ENCODE results near the gene PDE10A.
"Not testable (repeated sequence)": the region's sequence is repeated elsewhere in the genome, so short reads cannot be mapped to it uniquely, and the experiment has no call there.

PDE10A gene

DNA sequence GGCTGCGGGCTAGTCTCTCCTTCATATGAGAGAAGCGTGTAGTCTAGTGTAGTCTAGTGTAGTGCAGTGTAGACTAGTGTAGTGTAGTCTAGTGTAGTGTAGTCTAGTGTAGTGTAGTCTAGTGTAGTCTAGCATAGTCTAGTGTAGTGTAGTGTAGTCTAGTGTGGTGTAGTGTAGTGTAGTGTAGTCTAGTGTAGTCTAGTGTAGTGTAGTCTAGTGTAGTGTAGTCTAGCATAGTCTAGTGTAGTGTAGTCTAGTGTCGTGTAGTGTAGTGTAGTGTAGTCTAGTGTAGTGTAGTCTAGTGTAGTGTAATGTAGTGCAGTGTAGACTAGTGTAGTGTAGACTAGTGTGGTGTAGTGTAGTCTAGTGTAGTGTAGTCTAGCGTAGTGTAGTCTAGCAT lies 44.1 kb downstream of the PDE10A start:
- DNase-seq, result not testable (repeated sequence)

GRCh38 chr6:165618241-165618640 lies 44.8 kb downstream of the PDE10A start:
- no peak for DNase-seq

DNA sequence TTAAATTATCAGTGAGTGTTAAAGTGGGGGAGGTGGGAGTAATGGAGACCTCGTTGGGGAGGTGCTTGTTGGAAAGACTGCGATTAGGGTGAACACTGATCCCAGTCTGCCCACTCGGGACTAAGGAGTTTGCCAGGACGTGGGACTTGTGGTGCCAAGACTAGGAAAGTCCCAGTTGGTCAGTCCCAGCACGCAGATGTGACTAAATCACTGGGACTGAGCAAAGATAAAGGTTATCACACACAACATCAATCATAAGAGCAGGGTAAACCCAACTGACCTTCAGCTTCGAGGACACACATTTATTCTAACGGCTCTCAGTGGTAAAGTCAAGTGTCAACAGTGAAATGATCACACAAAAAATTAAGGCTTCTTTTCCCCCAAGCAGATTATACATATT lies 45.5 kb downstream of the PDE10A start:
- DNase-seq, result no peak

GRCh38 chr6:165616116-165616515 lies 46.9 kb downstream of the PDE10A start:
- no peak for DNase-seq

DNA sequence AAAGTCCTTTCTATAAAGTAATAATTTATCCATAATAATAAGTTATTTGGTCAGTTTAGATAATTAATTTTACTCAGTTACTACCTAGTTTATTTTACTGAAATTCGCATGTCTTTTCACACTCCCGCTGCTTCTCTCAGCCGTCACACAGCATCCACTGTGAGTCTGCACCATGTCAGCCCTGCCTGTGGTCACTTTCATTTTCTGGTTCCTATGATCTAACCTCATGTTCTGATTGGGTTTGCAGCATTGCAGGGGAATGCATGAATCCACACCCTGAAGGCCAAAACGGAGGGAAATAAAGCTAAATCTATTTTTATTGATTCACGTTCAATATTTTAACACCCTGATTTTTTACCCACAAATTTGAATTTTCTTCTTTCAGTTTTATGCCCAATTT lies 47.4 kb downstream of the PDE10A start:
- no peak for DNase-seq

GRCh38 chr6:165611294-165611693 lies 51.7 kb downstream of the PDE10A start:
- no peak for DNase-seq

GRCh38 chr6:165608577-165608976 lies 54.5 kb downstream of the PDE10A start:
- not testable (repeated sequence) for DNase-seq

DNA sequence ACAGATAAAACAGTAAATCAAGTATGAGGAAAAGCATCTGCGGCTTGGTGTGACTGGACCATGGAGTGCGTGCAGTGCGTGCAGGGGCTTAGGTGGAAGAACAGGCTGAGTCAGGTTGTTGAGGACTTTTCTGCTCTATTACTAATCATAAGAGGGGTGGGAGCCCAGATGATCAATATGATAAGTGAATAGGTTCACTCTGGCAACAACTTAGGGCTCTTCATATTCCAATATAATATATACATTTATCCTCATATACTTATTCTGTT lies 56.4 kb downstream of the PDE10A start:
- no peak for DNase-seq

DNA sequence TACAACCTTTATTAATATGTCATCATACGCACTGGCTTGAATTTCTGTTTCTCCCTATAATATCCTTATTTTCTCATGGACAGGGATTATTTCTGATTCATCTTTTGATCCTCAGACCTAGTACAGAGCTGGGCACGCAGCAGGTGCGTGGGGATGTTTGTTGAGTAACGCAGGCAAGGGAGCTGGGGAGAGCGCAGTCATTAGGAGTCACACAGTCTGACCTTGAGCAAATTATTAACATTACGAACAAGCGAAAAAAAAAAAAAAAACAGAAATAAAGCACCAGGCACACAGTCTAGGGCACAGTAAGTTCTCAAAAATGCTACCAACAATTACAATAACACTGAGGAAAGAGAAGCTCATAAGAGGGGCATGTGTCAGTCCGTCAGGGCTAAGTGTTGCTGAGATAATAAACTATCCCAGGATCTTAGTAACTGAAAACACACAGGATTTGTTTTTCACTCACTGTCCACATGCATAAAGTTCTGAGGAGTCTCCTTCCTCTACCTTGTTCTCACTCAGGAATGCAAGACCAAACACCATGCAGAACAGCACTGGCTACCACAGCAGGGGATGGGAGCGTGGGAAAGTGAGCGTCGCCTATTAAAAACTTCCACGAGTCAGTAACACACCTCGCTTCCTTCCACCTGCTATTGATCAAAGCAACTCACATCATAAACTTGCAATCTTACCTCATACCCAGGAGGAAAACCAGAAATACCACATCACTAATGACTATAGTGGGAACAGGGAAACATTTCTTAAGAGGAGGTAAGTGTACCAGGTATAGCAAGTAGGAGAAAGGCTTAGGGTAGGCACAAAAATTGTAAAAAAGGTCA lies 56.9 kb downstream of the PDE10A start:
- DNase-seq, result no peak

GRCh38 chr6:165605182-165605875 lies 57.7 kb downstream of the PDE10A start:
- DNase-seq, result no peak

DNA sequence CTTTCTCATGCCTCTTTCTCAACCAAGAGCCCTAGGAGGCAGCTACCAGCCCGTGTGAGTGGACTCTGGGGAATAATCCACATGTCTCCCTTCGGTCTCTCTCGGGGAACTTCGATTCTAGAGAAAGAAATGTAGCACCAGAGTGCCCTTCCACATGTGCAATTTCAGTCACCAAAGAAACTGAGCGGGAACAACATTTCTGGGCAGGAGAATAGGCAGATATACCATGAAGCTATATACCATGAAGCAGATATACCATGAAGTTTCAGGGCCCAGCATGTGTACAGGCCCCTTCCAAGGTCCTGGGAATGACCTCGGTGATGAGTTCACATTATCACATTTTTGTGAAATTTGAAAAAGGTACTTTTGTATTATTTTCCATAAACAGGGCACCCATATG lies 60.8 kb downstream of the PDE10A start:
- DNase-seq, result no peak

DNA sequence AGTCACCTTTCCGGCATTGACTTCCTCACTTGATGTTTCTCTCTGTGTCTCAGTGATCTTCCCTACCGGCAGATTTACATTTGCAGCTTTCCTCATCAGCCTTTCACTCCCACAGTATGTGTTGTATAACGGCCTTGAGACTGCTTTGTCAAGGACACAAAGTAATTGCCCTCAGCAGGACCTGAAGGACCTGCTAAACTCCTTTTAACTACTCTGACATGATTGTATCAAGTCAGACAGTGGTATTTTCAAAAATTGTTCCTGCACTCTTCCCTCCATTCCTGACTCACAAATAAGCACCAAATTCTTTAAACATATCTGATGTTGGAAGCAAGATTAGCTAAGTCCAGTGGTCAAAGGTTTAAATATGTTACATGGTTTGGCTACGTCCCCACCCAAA lies 62.4 kb downstream of the PDE10A start:
- no peak for DNase-seq

- DNase-seq, result no peak
These were observed 63.2 kb downstream of the PDE10A start for GRCh38 chr6:165599596-165600487.

DNA sequence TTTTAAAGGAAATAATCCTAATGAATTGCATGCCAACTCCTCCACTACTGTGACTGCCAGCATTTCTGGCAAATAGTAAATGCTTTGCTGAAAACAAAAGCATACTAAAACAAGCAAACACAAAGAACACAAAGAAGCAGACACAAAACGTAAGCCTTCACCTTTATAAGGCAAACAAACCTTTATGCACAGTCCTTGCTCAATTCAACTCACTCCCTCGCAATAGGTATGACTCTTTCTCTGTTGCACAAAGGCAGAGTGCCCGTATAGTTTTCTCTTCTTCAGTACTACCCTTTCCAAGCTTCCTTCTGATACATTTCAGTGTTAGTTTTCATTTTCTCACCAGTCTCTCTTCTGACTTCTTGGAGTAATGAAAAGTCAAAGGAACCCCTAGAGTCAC lies 63.9 kb downstream of the PDE10A start:
- DNase-seq, result no peak

DNA sequence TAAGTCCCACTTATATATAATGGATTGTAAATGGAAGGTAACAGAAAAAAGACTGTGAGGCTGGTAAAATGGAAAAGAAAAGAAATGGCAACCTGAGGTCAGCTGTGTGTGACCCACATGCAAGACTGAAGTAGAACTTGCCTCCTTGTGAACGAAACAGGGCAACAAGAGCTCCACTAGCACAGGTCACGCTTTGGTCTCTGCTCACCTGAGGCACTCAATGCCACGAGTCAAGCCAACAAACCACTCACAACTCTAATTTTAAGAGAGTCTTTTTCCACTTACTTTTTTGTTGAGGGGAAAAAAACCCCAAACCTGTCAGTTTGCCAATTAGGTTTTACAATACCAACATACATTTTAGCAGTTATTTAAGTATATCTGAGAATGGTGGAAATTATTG lies 65.2 kb downstream of the PDE10A start:
- no peak for DNase-seq

DNA sequence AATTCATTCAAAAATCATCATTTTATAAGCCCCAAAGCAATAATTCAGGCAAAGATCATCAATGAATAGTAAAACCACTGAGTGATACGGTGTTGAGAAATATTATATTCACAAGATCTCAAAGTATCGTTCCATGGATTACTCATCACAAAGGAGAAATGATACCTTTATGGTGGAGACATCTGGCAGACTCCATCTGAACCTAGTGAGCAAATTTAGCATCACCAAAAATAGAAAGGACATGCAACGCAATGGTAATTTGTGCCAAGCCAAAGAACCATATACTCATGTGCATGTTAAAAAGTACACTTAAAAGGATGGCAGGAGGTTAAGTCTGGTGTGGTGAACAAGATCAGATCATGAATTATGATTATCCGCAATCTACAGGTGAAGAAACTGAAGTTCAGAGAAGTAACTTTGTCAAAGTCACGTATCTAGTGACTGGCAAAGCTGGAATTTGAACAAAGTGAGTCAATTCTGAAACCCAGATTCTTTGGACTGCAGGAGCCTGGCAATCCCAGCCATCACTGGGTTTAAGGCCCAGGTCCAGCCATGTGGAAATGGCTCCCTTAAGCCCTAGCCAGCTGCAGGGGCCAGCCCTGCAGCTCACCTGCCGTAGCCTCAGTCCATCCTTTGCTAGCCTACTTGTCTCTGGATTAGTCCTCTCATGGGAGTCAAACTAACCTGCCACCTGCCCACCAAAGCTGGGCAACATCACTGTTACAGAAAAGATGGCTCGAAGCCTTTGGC lies 68.3 kb downstream of the PDE10A start:
- DNase-seq, result no peak

DNA sequence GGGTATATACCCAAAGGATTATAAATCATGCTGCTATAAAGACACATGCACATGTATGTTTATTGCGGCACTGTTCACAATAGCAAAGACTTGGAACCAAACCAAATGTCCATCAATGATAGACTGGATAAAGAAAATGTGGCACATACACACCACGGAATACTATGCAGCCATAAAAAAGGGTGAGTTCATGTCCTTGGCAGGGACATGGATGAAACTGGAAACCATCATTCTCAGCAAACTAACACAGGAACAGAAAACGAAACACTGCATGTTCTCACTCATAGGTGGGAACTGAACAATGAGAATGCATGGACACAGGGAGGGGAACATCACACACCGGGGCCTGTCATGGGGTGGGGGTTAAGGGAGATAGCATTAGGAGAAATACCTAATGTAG lies 70.1 kb downstream of the PDE10A start:
- not testable (repeated sequence) for DNase-seq

- no peak for DNase-seq
These were observed 74.5 kb downstream of the PDE10A start for GRCh38 chr6:165588515-165588914.

DNA sequence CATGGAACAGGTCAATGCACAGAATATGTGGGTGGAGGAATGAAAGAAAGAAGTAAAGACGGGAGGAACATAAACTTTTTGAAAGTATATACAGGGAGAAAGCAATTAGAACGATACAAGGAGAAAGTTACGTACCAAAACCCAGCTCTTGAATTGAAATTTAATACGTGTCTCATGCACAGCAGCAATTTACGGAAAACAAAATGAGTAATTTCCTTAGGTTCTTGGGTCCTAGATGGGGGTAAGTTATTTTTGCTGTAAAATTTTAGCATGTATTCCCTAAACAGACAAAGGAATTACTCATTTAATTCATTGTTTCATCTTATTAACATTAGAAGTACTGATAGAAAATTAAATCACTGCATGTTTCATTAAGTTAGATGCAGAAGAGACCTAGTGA lies 75.8 kb downstream of the PDE10A start:
- no peak for DNase-seq

DNA sequence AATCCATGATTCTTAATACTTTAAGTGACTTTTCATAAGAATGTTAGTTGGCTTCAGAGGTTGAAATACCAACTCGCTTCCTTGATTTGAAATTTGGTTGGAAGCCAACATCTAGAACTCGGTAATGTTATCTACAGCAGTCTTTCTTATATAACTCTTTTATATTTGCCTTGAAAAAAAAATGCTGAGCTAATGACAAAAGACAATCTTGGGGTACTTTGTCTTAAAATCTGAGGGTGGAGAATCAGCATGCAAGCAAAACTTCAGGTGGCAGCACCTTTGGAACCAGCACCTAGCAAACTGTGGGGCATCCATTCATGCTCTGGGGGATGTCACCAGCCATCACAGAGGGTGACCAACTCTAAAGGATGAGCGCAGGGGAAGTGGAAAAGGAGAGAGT lies 76.3 kb downstream of the PDE10A start:
- no peak for DNase-seq

GRCh38 chr6:165585060-165585459 lies 78.0 kb downstream of the PDE10A start:
- DNase-seq, result no peak

DNA sequence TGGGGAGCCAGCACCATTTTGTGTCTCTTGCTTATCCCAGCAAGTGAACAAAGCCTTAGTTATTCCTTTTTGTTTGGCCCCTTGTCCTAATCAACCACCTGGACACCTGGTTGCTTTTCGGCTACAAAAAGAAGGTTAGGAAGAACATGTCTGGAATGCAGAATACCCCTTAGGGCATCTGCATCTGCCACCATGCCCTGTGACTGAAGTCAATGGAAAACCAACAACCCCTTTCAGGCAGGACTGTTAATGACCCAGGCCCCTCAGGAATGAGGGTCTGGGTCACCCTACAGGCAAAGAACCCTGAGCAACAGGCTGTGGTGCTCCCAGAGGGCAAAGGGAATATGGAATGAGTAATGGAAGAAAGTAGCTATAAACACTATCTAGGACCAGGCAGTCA lies 78.5 kb downstream of the PDE10A start:
- no peak for DNase-seq

DNA sequence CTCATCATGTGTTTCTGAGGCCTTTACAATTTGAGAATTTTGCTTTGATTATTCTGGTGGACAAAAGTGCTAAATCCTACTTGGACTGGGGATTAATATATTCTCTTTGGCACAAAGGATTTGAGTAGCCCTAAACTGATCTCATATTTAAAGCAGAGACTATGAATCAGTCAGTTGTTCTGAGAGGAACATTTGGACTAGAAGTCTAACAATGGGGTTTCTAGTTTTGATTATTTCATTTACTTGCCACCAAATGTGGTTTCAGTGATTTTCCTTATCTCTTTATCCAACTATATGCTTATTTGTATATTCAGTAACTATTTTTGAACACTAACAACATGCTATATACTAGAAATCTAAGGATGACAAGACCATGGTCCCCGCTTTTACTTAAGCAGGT lies 81.4 kb downstream of the PDE10A start:
- no peak for DNase-seq
